Midbrain (tissue), 1 donor: ENCODE measurements around the gene GDI1.

Source experiments
- DNase-seq: peaks from one replicate; lab custom pipeline; 2025; lab: John Stamatoyannopoulos, UW

GDI1 gene

GRCh38 chrX:154481911-154482601, 45.1 kb downstream of the GDI1 start:
- no peak for DNase-seq

DNA sequence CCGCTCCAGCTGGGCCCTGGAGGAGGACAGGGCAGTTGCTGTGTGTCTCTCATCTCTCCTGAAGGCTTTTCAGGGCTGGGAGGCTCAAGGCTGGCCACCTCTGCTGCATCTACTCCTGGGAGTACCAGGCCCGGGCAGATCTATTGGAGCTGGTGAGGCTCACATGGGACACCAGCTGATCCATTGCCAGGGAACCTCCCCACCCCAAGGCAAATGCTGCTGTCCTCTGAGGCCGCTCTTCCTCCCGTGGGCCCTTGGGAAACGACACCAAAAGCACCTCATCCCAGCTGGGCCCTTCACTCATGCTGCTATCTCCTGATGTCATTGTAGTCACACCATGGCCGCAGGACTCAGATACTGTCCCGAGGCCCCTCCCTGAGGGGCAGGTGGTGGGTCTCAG, 45.8 kb downstream of the GDI1 start:
- DNase-seq: no peak

GRCh38 chrX:154483325-154483724, 46.4 kb downstream of the GDI1 start:
- no peak for DNase-seq

- DNase-seq: no peak
These were observed 47.5 kb downstream of the GDI1 start for GRCh38 chrX:154484255-154485149.

- no peak for DNase-seq
These were observed 48.4 kb downstream of the GDI1 start for GRCh38 chrX:154485150-154486051.

- no peak for DNase-seq
These were observed 49.1 kb downstream of the GDI1 start for GRCh38 chrX:154486052-154486395.

GRCh38 chrX:154486396-154487207, 49.6 kb downstream of the GDI1 start, which contains the start of gene UBL4A:
TSS of gene UBL4A (minus strand) at chrX:154486615. CDS start at chrX:154486584, 31 bp downstream.
- peak; percentile 13 for DNase-seq

- DNase-seq: no peak
These were observed 50.8 kb downstream of the GDI1 start for GRCh38 chrX:154487518-154488290.

- no peak for DNase-seq
These were observed 51.6 kb downstream of the GDI1 start for GRCh38 chrX:154488336-154489075.

DNA sequence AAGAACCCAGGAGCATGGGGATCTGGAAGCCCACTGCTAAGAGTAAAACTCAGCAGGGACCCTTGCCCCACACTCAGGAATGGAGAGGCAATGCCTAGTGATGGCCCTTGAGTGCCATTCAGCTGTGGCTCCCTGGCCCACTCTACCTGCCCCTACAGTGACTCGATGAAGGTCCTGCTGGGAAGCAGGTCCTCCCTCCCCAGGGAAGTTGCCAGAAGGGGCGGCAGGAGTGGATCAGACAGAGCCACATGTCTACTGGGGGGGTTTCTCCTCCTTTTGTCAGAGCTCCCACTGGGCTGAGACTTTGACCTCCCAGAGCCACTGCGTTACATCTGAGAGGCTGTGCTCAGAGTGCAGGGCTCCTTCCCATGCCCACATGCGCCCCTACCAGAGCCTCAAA, 52.2 kb downstream of the GDI1 start:
- DNase-seq: no peak

DNA sequence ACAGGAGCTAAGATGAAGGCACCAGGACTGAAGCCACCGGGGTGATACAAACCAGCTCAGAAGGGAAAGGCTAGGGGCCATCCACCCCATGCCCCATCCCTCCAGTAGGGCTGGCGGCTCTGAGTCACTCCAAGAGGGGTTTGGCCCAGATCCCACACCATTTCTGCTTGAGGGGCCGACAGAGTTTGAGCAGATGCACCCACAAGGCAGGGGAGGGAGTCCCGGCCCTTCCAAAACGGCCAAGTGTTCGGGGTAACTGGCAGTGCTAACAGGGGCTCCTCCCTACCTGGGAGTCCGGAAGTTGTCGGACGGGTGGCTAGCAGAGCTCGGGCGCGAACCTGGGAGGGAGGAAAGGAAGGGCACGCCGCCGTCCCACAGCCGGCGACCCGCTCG, 53.1 kb downstream of the GDI1 start:
- DNase-seq: no peak

- DNase-seq: peak; percentile 92
These were observed 53.6 kb downstream of the GDI1 start, which contains the start of gene SLC10A3 for GRCh38 chrX:154490414-154491083. TSS of gene SLC10A3 (minus strand) at chrX:154490629. CDS start at chrX:154488940, 1,689 bp downstream.
